ENCODE data around the gene C17orf50.

The C17orf50 gene

GRCh38 chr17:35788477-35789368 is 28.0 kb downstream of the C17orf50 start:
- DNase-seq (ENCODE audit: low read depth in 2 of 2), result no peak

DNA sequence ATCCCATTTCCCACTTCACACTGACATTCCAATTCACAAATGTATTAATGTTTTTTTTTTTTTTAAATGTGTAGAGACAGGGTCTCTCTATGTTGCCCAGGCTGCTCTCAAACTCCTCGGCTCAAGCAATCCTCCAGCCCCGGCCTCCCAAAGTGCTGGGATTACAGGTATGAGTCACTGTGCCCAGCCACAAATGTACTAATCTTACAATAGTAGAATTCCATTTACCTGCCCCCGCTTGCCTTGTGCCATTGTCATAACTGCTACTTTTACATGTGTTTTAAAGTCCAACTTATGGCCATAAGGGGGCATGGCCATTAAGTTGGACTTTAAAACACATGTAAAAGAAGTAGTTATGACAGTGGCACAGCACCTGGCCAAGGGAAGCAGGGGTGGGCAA is 30.2 kb downstream of the C17orf50 start:
- DNase-seq (ENCODE audit: low read depth in 2 of 2), result no peak

DNA sequence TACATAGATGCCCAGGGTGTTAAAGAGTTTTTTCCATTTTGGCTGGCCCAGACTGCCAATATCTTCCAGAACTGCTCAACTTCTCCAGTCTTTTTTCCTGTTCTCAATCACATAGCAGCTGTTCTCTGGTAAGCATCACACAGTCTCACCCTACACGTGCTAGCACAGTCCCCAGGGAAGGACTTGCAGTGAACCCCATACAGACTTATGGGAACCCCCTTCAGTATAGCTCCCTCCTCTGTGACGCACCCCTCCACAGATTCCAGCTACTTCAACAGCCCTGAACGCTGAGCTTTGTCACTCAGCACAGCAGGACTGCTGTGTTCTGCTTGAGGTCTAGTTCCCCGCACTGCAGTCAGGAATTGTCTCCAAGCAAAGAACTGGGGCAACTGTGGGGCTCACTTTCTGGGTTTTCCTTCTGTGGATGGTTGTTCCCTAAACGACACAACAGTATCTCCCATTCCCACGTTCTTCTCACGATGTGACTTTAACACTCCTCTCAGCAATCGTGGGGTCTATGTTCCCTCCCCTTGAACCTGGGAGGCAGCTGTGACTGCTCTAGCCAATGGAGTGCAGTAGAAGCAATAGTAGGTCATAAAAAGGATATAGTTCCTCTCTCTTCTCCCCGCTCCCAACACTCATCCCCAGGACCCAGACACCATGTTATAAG is 31.1 kb downstream of the C17orf50 start:
- DNase-seq (ENCODE audit: low read depth in 2 of 2), result no peak

DNA sequence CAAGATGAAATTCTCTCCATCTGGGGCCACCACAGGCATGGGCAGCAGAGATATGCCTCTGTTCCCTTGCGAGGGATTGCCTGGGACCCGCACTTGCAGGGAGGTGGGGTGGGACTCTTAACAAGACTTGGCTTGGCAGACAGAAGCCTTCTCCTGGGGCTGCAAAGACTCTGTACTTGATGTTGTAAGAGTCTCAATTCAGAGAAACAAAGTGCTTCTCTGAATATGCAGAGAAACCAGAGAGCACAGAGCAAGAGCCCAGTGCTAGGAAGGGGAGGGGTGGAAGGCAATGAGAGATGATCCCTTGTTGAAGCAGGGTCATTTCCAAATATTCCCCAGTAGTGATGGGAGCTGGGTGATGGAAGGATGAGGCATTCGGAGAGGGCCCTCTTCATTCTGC is 32.6 kb downstream of the C17orf50 start:
- DNase-seq (ENCODE audit: low read depth in 2 of 2), result no peak

- DNase-seq (ENCODE audit: low read depth in 2 of 2), result peak in 1 of 2 donors; percentile 39
Measured at GRCh38 chr17:35795007-35795870, 34.6 kb downstream of the C17orf50 start, which contains the start of gene MMP28. TSS of gene MMP28 (minus strand) at chr17:35795641. CDS start at chr17:35795377, 264 bp downstream.

DNA sequence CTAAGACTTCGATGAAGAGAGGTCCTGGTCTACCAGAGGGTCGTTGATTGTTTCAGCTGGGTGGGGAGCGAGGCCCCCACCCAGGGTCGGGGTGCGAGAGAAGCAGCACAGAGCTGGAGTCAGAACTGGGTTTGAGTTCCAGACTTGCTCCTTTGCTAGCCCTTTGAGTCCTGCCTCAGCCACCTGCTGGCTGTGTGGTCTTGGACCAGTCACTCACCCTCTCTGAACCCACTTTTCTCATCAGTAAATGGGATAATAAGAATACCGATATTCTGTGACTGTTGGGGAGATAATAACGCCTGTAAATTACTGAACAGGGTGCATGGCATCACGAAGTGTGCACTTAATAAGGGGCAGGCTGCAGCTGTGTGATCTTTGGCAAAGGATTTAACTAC is 35.2 kb downstream of the C17orf50 start:
- DNase-seq (ENCODE audit: low read depth in 2 of 2), result no peak

- no peak for DNase-seq (ENCODE audit: low read depth in 2 of 2)
Measured at GRCh38 chr17:35796942-35797341, 36.3 kb downstream of the C17orf50 start.

DNA sequence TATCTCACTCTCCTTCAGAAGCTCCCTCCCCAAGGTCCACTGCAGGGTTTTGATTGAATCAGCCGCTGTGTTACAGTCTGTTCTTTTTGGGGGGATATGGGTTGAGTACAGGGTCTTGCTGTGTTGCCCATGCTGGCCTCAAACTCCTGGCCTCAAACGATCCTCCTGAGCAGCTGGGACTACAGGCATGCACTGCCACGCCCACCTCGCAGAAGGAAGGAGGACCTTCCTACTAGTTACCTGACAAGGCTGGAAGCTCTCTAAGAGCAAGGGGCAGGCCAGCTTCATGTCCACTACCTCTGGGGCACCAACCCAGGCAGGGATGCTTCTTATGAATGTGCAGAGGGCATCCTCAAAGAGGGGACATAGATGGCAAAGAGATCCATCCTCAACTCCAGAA is 36.7 kb downstream of the C17orf50 start:
- no peak for DNase-seq (ENCODE audit: low read depth in 2 of 2)

DNA sequence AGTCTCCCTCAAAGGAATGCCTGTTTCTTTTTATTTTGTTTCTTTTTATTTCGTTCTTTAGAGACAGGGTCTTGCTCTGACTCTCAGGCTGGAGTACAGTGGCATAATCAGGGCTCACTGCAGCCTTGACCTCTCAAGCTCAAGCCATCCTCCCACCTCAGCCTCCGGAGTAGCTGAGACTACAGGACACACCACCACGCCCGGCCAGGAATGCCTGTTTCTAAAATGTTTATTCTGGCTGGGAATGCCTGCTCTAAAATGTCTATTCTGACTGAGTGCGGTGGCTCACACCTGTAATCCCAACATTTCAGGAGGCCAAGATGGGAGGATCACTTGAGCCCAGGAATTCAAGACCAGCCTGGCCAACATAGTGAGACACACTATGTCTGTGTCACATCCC is 37.2 kb downstream of the C17orf50 start:
- DNase-seq (ENCODE audit: low read depth in 2 of 2), result no peak

DNA sequence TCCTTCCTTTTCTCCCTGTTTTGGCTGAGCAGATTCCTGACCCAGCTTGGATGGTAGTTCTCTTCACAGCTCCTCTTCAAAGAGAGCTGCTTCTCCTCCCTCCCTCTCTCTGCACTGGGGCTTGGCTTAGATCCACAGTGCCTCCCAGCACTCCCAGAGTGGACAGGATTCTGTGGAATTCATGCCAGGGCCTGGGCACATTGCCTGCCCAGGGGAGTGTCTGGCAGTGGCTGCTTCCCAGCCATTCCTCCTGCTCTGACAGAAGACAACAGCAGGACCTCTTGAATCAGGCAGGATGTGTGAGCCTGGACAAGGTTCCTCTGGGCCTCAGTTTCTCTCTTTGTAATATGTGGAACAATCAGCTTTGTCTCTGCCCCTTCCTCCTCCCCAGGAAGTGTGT is 39.3 kb downstream of the C17orf50 start:
- no peak for DNase-seq (ENCODE audit: low read depth in 2 of 2)

- no peak for DNase-seq (ENCODE audit: low read depth in 2 of 2)
Measured at GRCh38 chr17:35801583-35802224, 41.0 kb downstream of the C17orf50 start.

GRCh38 chr17:35804658-35805192 is 44.0 kb downstream of the C17orf50 start:
- no peak for DNase-seq (ENCODE audit: low read depth in 2 of 2)

GRCh38 chr17:35807371-35808144 is 46.9 kb downstream of the C17orf50 start:
- DNase-seq (ENCODE audit: low read depth in 2 of 2), result no peak

- no peak for DNase-seq (ENCODE audit: low read depth in 2 of 2)
Measured at GRCh38 chr17:35808240-35808961, 47.7 kb downstream of the C17orf50 start.

DNA sequence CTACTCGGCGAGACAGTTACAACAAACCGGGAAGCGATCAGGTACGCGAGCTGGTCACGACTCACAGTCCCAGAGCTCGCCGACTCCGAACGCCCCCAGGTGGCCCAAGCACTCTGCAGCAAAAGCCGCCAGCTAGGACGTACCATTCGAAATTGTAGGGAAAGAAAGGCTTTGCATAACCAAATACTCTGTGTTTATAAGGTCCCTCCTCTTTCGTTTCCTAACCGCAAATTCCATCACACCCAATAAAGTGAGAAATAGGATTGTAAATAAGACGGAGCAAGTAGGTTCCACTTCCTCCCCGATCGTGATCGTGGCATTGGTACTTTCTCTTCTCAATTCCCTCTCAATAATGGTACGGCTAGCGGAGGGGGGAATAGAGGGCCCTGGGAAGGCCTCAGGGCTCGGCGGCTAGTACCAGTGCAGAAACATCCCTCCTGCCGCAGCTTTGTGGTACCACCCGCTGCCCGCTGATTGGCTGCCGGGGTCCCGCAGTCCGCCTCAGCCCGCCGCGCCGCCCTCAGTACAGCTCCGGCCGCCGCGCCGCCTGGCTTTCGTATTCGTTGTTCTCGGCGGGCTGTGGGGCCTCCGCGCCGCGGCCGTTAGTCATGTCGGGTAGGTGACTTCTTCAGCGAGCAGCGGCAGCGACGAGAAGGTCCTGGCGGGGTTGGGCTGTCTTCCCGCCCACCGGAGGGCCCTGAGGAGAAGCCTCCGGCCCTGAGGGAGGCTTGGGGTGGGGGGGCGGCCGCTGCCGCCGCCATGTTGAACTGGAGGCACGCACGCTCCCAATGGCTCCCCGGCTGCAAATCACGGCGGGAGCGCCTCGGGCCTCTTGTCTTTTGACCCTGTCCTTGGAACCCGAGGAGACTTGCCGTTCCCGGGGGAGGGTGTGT is 48.5 kb downstream of the C17orf50 start, which contains the start of gene TAF15:
TSS of gene TAF15 (plus strand) at position 523 of the 893 bp plus-strand sequence. CDS start at position 609, 86 bp downstream.
- peak; percentile 90 to 97 for DNase-seq (ENCODE audit: low read depth in 2 of 2)

GRCh38 chr17:35809855-35810461 is 49.3 kb downstream of the C17orf50 start:
- DNase-seq (ENCODE audit: low read depth in 2 of 2), result no peak

- DNase-seq (ENCODE audit: low read depth in 2 of 2), result no peak
Measured at GRCh38 chr17:35811759-35812158, 51.1 kb downstream of the C17orf50 start.

DNA sequence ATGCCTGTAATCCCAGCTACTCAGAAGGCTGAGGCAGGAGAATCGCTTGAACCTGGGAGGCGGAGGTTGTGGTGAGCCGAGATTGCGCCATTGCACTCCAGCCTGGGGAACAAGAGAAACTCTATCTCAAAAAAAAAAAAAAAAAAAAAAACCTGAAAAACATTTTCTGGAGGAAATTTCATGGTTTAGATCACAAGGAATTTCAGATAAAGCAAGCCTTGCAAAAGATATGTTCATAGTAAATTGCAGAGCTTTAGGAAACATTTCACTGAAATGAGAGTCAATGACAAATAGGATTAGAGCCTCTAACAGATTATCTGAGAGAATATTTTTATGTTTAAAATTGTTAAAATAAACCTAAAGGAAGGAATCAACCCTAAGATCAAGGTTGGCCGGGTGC is 51.8 kb downstream of the C17orf50 start:
- no peak for DNase-seq (ENCODE audit: low read depth in 2 of 2)

Data from stimulated activated CD8-positive, alpha-beta memory T cell treated with anti-CD3 and anti-CD28 coated beads, Interleukin-7, amount 100 ng/mL, for 4 hours (primary cell).